Stimulated activated CD4-positive, alpha-beta T cell treated with anti-CD3 and anti-CD28 coated beads, Interleukin-2, amount 100 ng/mL, for 4 hours (primary cell): Measurements from ENCODE around the gene ST8SIA5.

Experiments used
- DNase-seq: peaks from one replicate; pipeline ENCODE4 v3.0.0-alpha.2; 2020; ENCODE audit warnings: low read depth

The ST8SIA5 gene

GRCh38 chr18:46706968-46707367 lies 49.9 kb downstream of the ST8SIA5 start:
- no peak for DNase-seq

GRCh38 chr18:46705521-46705920 lies 51.3 kb downstream of the ST8SIA5 start:
- DNase-seq: no peak

GRCh38 chr18:46704816-46705215 lies 52.0 kb downstream of the ST8SIA5 start:
- DNase-seq: no peak

- no peak for DNase-seq
These were observed 52.7 kb downstream of the ST8SIA5 start for GRCh38 chr18:46704189-46704588.

- DNase-seq: no peak
These were observed 54.4 kb downstream of the ST8SIA5 start for GRCh38 chr18:46702471-46702870.

GRCh38 chr18:46700066-46700824 lies 56.6 kb downstream of the ST8SIA5 start:
- no peak for DNase-seq

GRCh38 chr18:46696702-46697101 lies 60.2 kb downstream of the ST8SIA5 start:
- no peak for DNase-seq

- DNase-seq: no peak
These were observed 60.6 kb downstream of the ST8SIA5 start for GRCh38 chr18:46696268-46696667.

- DNase-seq: no peak
These were observed 62.9 kb downstream of the ST8SIA5 start for GRCh38 chr18:46693996-46694395.

GRCh38 chr18:46688853-46689525 lies 67.9 kb downstream of the ST8SIA5 start:
- no peak for DNase-seq

- no peak for DNase-seq
These were observed 70.7 kb downstream of the ST8SIA5 start for GRCh38 chr18:46686186-46686585.

GRCh38 chr18:46683252-46683651 lies 73.6 kb downstream of the ST8SIA5 start:
- DNase-seq: no peak

- DNase-seq: no peak
These were observed 75.8 kb downstream of the ST8SIA5 start for GRCh38 chr18:46680784-46681695.

- no peak for DNase-seq
These were observed 76.8 kb downstream of the ST8SIA5 start for GRCh38 chr18:46679846-46680598.

- no peak for DNase-seq
These were observed 78.0 kb downstream of the ST8SIA5 start for GRCh38 chr18:46678785-46679399.

GRCh38 chr18:46678041-46678440 lies 78.8 kb downstream of the ST8SIA5 start:
- no peak for DNase-seq

GRCh38 chr18:46677611-46678010 lies 79.2 kb downstream of the ST8SIA5 start:
- no peak for DNase-seq

GRCh38 chr18:46676182-46676835 lies 80.5 kb downstream of the ST8SIA5 start:
- DNase-seq: no peak

GRCh38 chr18:46675112-46675511 lies 81.7 kb downstream of the ST8SIA5 start:
- no peak for DNase-seq

- DNase-seq: no peak
These were observed 84.5 kb downstream of the ST8SIA5 start for GRCh38 chr18:46672062-46672970.
